Prostate gland (tissue), 2 donors: ENCODE data around the gene PLPP7. TPM values are rescaled to one million over a fixed set of nuclear protein-coding genes. Genes with fewer than 3 reads are reported as not detected.

Experiments
- DNase-seq: peaks from one replicate; pipeline ENCODE4 v3.0.0-alpha.2; 2019; ENCODE audit warnings: low spot score
- H3K27ac ChIP-seq, 2 donors: fragments of 200-600 bp; sonication (generic); 2 replicates each; pipeline ENCODE4 v1.5.1; 2017 to 2019
- H3K27me3 ChIP-seq: fragments of 200-600 bp; sonication (generic); replicated peaks from 2 replicates; pipeline ENCODE4 v1.5.1; 2019; ENCODE audit not compliant: insufficient read depth
- H3K36me3 ChIP-seq, 2 donors: fragments of 200-600 bp; sonication (generic); 1 replicate in 1 of 2; 2 replicates in 1 of 2; pipeline versions ENCODE4 v1.5.1 to v1.8.1; 2017 to 2019
- H3K4me1 ChIP-seq: fragments of 200-600 bp; sonication (generic); replicated peaks from 2 replicates; pipeline ENCODE4 v1.5.1; 2019
- H3K4me3 ChIP-seq, 2 donors: fragments of 200-600 bp; sonication (generic); 2 replicates each; pipeline ENCODE4 v1.5.1; 2017 to 2019
- H3K9me3 ChIP-seq: fragments of 200-600 bp; sonication (generic); 2 replicates; pipeline ENCODE4 v1.5.1; 2017
- CTCF ChIP-seq, 4 experiments: fragments of 200-600 bp in 2 of 4; fragments of 450-650 bp in 2 of 4; sonication (generic) in 2 of 4; IDR thresholded peaks; 1 replicate in 3 of 4; 2 replicates in 1 of 4; pipeline ENCODE4 v1.5.1; 2016 to 2019; ENCODE audit warnings: antibody characterized with exemption in 4 of 4, mild to moderate bottlenecking in 2 of 4, moderate library complexity in 2 of 4
- POLR2A ChIP-seq: fragments of 450-650 bp; IDR thresholded peaks from one replicate; pipeline ENCODE4 v1.6.1; 2016; ENCODE audit warnings: antibody characterized with exemption, mild to moderate bottlenecking
- POLR2AphosphoS5 ChIP-seq: sonication (generic); formaldehyde crosslinking; IDR thresholded peaks from one replicate; pipeline ENCODE4 v1.6.1; 2017; ENCODE audit warnings: antibody characterized with exemption
- WGBS: methylation state at CpG from one replicate; pipeline ENCODE4 v1.1.5; 2018; 5-methylcytosine and 5-hydroxymethylcytosine counted together
- intact Hi-C: fragments of 100-400 bp; cut with DNase I; formaldehyde crosslinking; loops from one replicate; pipeline ENCODE4 v1.14.2; 2022
- total RNA-seq, 2 donors: library from RNA; depleted of rRNA; stranded (reverse); fragments of >200 nt; gene quantifications; one replicate each; pipeline ENCODE4 v1.1.0, GENCODE V29; 2016

PLPP7 gene
- total RNA-seq, 2 donors from 2014 or later = 2.0 to 32.5 TPM

- no peaks in the 10 kb centered on the region for H3K27me3 ChIP-seq
- DNase-seq = no peak
- H3K4me1 ChIP-seq = no peaks in the 10 kb centered on the region
- no peaks in the 10 kb centered on the region for H3K36me3 ChIP-seq
- no peaks in the 10 kb centered on the region for H3K9me3 ChIP-seq
- no peak overlapping the region for H3K27ac ChIP-seq
- WGBS = 67% methylated on average over 8 of the region's 10 CpGs
- TF ChIP-seq POLR2A (no peak), POLR2AphosphoS5 (no peak), CTCF (IDR thresholded peaks at IDR 0.05) (no peak)
- no peak overlapping the region for H3K4me3 ChIP-seq
- intact Hi-C loops = loop anchor here (5.0 kb wide), 1 partner anchor 49 kb away; no protein-coding TSS in a partner anchor
These were observed 10.8 kb upstream of the PLPP7 start for GRCh38 chr9:131278702-131279111.

- TF ChIP-seq CTCF (IDR thresholded peaks at IDR 0.05) (no peak), POLR2A (no peak), POLR2AphosphoS5 (no peak)
- H3K4me3 ChIP-seq = no peak overlapping the region
- H3K27ac ChIP-seq = no peak overlapping the region
- WGBS = 76% methylated on average over 11 of the region's 11 CpGs
- intact Hi-C loops = loop anchor here (5.0 kb wide), 1 partner anchor 48 kb away; no protein-coding TSS in a partner anchor
- no peaks in the 10 kb centered on the region for H3K9me3 ChIP-seq
- no peaks in the 10 kb centered on the region for H3K36me3 ChIP-seq
- no peaks in the 10 kb centered on the region for H3K4me1 ChIP-seq
- DNase-seq = no peak
- H3K27me3 ChIP-seq = no peaks in the 10 kb centered on the region
These were observed 10.2 kb upstream of the PLPP7 start for GRCh38 chr9:131279196-131279862.

- intact Hi-C loops = loop anchor here (5.0 kb wide), 1 partner anchor 47 kb away; no protein-coding TSS in a partner anchor
- TF ChIP-seq POLR2AphosphoS5 (no peak), CTCF (IDR thresholded peaks at IDR 0.05) (no peak), POLR2A (no peak)
- Histone ChIP-seq H3K9me3 (no peaks in the 10 kb centered on the region), H3K36me3 (no peaks in the 10 kb centered on the region), H3K27ac (no peak overlapping the region), H3K4me3 (no peak overlapping the region), H3K27me3 (no peaks in the 10 kb centered on the region), H3K4me1 (no peaks in the 10 kb centered on the region)
- DNase-seq = no peak
- 75% methylated on average over 19 of the region's 19 CpGs for WGBS
These were observed 9.5 kb upstream of the PLPP7 start for GRCh38 chr9:131279863-131280570.

- no peak overlapping the region for H3K27ac ChIP-seq
- 85% methylated on average over 3 of the region's 3 CpGs for WGBS
- no peaks in the 10 kb centered on the region for H3K4me1 ChIP-seq
- H3K36me3 ChIP-seq = no peaks in the 10 kb centered on the region
- H3K9me3 ChIP-seq = no peaks in the 10 kb centered on the region
- H3K27me3 ChIP-seq = no peaks in the 10 kb centered on the region
- no peak overlapping the region for H3K4me3 ChIP-seq
- TF ChIP-seq POLR2AphosphoS5 = no peak
- no peak for TF ChIP-seq POLR2A
- TF ChIP-seq CTCF (IDR thresholded peaks at IDR 0.05) = no peak
- intact Hi-C loops = no loop called here
- no peak for DNase-seq
These were observed 8.9 kb upstream of the PLPP7 start for GRCh38 chr9:131280660-131281059.
